ENCODE data around the gene PRR36.

The PRR36 gene

DNA sequence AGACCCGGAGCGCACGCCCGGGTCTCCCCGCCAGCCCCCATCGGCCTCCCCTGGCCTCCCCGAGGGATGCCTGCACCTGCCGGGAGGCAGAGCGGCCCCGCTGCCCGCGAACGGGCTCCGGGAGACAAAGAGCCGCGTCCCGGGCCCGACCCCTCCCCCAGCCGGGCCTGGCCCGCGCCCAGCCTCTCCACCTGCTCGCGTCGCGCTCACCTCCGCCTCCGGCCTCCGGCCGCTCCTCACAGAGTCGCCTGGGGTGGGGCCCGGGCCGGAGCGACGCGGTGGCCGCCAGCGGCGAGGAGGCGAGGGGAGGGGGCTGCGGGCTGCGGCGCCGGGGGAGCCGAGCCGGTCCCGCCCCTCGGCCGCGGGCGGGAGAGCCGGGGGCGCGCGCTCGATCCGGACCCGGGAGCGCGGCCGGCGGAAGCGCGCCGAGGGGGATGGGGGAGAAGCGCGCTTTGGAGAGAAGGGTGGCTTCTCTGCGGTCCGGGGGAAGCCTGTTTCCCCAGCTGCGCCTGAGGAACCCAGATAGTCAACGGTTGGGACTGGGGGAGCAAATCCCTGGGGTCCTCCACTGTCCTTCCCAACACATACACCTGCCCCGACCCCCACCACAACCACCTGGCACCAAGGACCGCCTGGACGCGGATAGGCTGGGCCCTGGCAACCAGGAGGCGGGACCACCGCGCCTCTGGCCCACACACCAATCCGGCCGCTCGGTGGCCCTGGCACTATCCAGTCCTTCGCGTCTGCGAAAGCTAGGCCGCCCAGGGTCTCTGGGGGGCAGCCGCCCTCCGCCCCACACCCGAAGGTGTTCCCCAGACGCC is at the start of gene PRR36:
PRR36 (minus strand) TSS at position 315 of the 821 bp plus-strand sequence. CDS start 701 bp downstream, outside the sequence.
- no peak within 1 kb of the TSS; the same call in 1 of the 2 replicates for H3K4me3 ChIP-seq (ENCODE audit: control insufficient read depth, low read depth, low read length)
- TF ChIP-seq, protein P1, sequence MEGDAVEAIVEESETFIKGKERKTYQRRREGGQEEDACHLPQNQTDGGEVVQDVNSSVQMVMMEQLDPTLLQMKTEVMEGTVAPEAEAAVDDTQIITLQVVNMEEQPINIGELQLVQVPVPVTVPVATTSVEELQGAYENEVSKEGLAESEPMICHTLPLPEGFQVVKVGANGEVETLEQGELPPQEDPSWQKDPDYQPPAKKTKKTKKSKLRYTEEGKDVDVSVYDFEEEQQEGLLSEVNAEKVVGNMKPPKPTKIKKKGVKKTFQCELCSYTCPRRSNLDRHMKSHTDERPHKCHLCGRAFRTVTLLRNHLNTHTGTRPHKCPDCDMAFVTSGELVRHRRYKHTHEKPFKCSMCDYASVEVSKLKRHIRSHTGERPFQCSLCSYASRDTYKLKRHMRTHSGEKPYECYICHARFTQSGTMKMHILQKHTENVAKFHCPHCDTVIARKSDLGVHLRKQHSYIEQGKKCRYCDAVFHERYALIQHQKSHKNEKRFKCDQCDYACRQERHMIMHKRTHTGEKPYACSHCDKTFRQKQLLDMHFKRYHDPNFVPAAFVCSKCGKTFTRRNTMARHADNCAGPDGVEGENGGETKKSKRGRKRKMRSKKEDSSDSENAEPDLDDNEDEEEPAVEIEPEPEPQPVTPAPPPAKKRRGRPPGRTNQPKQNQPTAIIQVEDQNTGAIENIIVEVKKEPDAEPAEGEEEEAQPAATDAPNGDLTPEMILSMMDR (IDR thresholded peaks at IDR 0.05; ENCODE audit: control insufficient read depth, insufficient read depth, low read depth, low read length, missing control alignments) = no peak
- DNase-seq (ENCODE audit: low read depth) = no peak

DNA sequence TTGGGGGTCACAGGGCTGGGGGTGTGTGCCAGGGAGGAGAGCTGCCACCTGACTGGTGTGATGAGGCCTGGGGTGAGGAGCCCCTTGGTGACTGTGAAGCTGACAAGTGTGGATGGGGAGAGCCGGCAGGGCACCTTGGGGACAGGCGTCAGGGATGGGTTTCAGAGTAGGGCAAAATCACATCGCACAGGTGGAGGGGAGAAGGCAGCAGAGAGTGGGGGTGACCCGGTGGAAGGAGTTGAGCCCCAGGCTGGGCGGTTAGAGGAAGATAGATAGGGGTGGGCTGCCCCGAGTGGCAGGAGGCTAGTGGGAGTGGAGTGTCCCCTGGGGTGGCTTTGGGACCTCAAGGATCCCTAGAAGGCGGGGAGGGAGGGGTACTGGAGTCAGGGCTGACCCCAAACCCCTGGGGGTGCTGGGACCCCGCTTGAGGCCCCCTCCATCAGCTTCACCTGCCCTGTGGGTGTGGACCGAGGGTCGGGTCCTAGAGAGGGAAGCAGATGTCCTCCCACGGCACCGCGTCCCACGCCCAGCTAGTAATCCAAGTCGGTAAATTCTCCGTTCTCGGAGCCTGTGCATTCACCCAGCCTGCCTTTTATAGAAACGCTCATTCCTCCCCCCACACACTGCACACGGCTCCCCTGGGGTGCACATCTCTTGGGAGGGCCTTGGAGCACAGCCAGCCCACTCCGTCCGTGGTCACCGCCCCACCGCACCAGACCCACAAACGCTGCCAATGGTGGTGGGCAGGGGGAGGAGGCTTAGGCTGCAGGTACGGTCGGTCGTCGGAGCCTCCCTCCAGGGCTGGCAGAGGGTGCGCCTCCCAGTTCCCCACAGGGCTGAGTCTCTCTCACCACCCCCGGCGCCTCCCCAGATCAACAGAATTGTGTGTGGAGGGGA is 49.4 kb upstream of the PRR36 start:
- TF ChIP-seq, protein P1 (IDR thresholded peaks at IDR 0.05; ENCODE audit: control insufficient read depth, insufficient read depth, low read depth, low read length, missing control alignments) = no peak
- no peak for DNase-seq (ENCODE audit: low read depth)

DNA sequence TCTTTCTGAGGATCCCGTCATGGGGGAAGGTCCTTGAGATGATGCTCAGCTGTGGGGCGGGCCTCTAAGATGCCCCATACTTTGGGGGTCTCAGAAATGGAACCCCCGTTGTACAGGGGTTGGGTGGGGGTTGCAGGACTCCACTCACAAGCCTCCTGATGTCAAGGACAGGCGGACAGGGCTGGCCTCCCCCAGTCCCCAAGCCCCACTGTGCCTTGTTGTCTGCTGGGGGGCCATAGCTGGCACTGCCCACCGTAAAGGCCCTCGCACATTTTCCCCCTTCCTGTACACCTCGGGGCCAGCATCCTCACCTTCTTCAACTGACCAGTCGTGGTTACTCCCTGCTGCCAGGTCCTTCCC is 48.6 kb upstream of the PRR36 start:
- no peak for DNase-seq (ENCODE audit: low read depth)
- TF ChIP-seq, protein P1 (IDR thresholded peaks at IDR 0.05; ENCODE audit: control insufficient read depth, insufficient read depth, low read depth, low read length, missing control alignments) = no peak
- no peak overlapping the region for H3K4me3 ChIP-seq (ENCODE audit: control insufficient read depth, low read depth, low read length)

More for the DNA sequence above, 49.4 kb upstream of the PRR36 start:
- no peak overlapping the region for H3K4me3 ChIP-seq (ENCODE audit: control insufficient read depth, low read depth, low read length)

DNA sequence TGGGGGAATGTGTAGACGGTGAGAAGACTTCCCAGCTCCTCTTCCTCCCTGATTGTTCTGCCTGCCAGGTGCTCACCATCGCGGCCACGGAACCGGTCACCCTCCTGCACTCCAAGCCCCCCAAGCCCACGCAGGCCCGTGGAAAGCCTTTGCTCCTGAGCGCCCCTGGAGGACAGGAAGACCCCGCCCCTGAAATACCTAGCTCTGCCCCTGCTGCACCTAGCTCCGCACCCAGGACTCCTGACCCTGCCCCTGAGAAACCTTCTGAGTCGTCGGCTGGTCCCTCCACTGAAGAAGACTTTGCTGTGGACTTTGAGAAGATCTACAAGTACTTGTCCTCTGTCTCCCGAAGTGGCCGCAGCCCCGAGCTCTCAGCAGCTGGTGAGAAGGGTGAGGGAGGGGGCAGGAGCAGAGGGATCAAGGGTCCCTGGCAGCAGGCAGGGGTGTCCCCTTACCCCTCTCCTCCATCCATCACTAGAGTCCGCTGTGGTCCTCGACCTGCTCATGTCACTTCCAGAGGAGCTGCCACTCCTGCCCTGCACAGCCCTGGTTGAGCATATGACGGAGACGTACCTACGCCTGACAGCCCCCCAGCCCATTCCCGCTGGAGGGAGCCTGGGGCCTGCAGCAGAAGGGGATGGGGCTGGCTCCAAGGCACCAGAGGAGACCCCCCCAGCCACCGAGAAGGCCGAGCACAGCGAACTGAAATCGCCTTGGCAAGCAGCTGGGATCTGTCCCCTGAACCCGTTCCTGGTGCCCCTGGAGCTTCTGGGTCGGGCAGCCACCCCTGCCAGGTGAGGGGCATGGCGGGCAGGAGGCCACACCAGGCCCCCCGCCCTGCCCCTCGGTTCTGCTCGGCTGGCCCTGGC is 48.0 kb upstream of the PRR36 start:
- no peak for DNase-seq (ENCODE audit: low read depth)
- TF ChIP-seq, protein P1 (IDR thresholded peaks at IDR 0.05; ENCODE audit: control insufficient read depth, insufficient read depth, low read depth, low read length, missing control alignments) = no peak
- H3K4me3 ChIP-seq (ENCODE audit: control insufficient read depth, low read depth, low read length) = peak overlapping the region; percentile 51; the same call in 1 of the 2 replicates

DNA sequence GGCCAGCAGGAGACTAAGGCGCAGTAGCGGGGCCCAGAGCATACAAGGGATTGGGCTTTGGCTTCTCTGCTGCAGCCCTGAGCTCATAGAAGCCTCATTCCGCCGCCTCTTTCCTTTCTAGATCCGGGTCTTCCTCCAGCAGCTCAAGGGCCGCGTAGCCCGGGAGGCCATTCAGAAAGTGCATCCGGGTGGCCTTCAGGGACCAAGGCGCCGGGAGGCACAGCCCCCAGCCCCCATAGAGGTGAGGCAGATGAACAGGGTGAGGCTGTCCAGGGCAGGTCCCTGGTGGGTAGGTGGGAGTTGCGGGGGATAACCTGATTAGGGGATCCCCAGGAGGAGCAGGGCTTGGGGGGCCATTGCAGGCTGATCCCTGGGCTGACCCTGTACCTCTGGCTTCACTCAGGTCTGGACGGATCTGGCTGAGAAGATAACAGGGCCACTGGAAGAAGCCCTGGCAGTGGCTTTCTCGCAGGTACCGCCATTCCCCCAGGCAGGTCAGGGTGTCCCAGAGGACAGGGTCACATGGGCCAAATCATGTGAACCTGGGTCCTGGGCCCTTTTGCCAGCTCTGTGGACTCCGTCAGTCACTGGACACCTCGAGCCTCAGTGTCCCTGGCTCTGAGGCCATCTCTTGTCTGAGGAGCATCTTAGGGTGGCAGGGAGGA is 47.2 kb upstream of the PRR36 start:
- no peak for DNase-seq (ENCODE audit: low read depth)
- TF ChIP-seq, protein P1 (IDR thresholded peaks at IDR 0.05; ENCODE audit: control insufficient read depth, insufficient read depth, low read depth, low read length, missing control alignments) = no peak
- peak overlapping the region; percentile 51 for H3K4me3 ChIP-seq (ENCODE audit: control insufficient read depth, low read depth, low read length)

Measured in AG09309 (cell line).